Panc1 (cell line): Measurements from ENCODE around the gene EIF4G3. TPM values are rescaled to one million over a fixed set of nuclear protein-coding genes. Genes with fewer than 3 reads are reported as not detected.

Experiments
- ATAC-seq: fragments of 200-7000 bp; cut with Tn5 transposase; 2 replicates; pipeline ENCODE4 v1.9.1; 2020; ENCODE audit warnings: mild to moderate bottlenecking, moderate library complexity
- BruUV-seq: library from RNA; stranded (reverse); fragments of 400-500 nt; replicated peaks from 2 replicates; lab custom pipeline; 2021; lab: Mats Ljungman, UMichigan
- CTCF ChIA-PET: fragments of 300-600 bp; sonication (Branson Sonifier 250); formaldehyde crosslinking; loops from one replicate; lab custom pipeline; 2022; ENCODE audit warnings: antibody characterized with exemption; lab: Charles Lee
- POLR2A ChIA-PET: fragments of 300-600 bp; sonication (Branson Sonifier 250); formaldehyde crosslinking; loops from one replicate; lab custom pipeline; 2022; ENCODE audit warnings: antibody characterized with exemption; lab: Charles Lee
- DNase-seq: peaks from one replicate; pipeline ENCODE4 v3.0.0-alpha.2; 2010; ENCODE audit warnings: low read depth, low spot score
- H3K27ac ChIP-seq: 2 replicates; pipeline ENCODE4 v1.5.1; 2011; ENCODE audit warnings: mild to moderate bottlenecking, low read length, inconsistent platforms
- H3K27me3 ChIP-seq: fragments of 200-500 bp; sonication (Bioruptor generic); 2 replicates; pipeline ENCODE4 v1.6.0; 2014; ENCODE audit warnings: low read length, inconsistent platforms; ENCODE audit not compliant: control insufficient read depth, insufficient read depth
- H3K36me3 ChIP-seq: fragments of 200-500 bp; sonication (Bioruptor generic); 2 replicates; pipeline ENCODE4 v1.5.1; 2014; ENCODE audit warnings: inconsistent platforms, mild to moderate bottlenecking, low read length, moderate library complexity; ENCODE audit not compliant: control insufficient read depth, insufficient read depth
- H3K4me1 ChIP-seq: 2 replicates; pipeline ENCODE4 v1.5.1; 2011; ENCODE audit warnings: inconsistent platforms, mild to moderate bottlenecking, low read length, moderate library complexity; ENCODE audit not compliant: control insufficient read depth, insufficient read depth
- H3K4me3 ChIP-seq, 2 experiments: 2 replicates each; pipeline ENCODE4 v1.5.1; 2011 to 2012; ENCODE audit warnings: low read depth in 2 of 2, low read length in 2 of 2, mild to moderate bottlenecking in 2 of 2, inconsistent platforms in 1 of 2, moderate library complexity in 1 of 2
- H3K9me3 ChIP-seq: fragments of 200-500 bp; sonication (Bioruptor generic); 2 replicates; pipeline ENCODE4 v1.5.1; 2014; ENCODE audit warnings: low read depth, mild to moderate bottlenecking, inconsistent platforms, low read length, moderate library complexity; ENCODE audit not compliant: control insufficient read depth, insufficient read depth
- POLR2AphosphoS5 ChIP-seq: IDR thresholded peaks from 2 replicates; pipeline ENCODE4 v1.6.1; 2012; ENCODE audit warnings: mild to moderate bottlenecking, low read depth, low read length, moderate library complexity
- SIN3A ChIP-seq: IDR thresholded peaks from 2 replicates; pipeline ENCODE4 v1.6.1; 2012; ENCODE audit warnings: low read depth, mild to moderate bottlenecking, low read length, moderate library complexity, borderline replicate concordance; ENCODE audit not compliant: insufficient read depth
- TCF7L2 ChIP-seq: IDR thresholded peaks from 2 replicates; pipeline ENCODE4 v1.6.1; 2011; ENCODE audit warnings: mild to moderate bottlenecking, low read depth, low read length, inconsistent platforms
- in situ Hi-C: cut with HindIII; loops from 2 replicates; pipeline ENCODE4 v1.10.0; 2016; ENCODE audit warnings: low sequenced_read_pairs, low pct_unique_long_range_greater_than_20kb
- intact Hi-C: fragments of 100-400 bp; cut with micrococcal nuclease; formaldehyde crosslinking; loops from one replicate; pipeline ENCODE4 v1.10.0; 2022; ENCODE audit not compliant: unreplicated experiment
- total RNA-seq: library from RNA; stranded (reverse); gene quantifications from one replicate; pipeline ENCODE4 v1.2.1, GENCODE V29; 2021; ENCODE audit not compliant: unreplicated experiment
- TF ChIP-seq, protein P1 (sequence below): fragments of 450-650 bp; IDR thresholded peaks from 2 replicates; pipeline ENCODE4 v1.5.1; 2017; ENCODE audit warnings: mild to moderate bottlenecking
- TF ChIP-seq, protein P2 (sequence below), 2 experiments: IDR thresholded peaks; 2 replicates each; pipeline ENCODE4 v1.6.1; 2011 to 2012; ENCODE audit warnings: low read depth in 2 of 2, control low read depth in 1 of 2, low read length in 1 of 2, mild to moderate bottlenecking in 1 of 2, moderate library complexity in 1 of 2; ENCODE audit not compliant: insufficient read depth in 1 of 2

EIF4G3 gene
- total RNA-seq, 1 experiment from 2014 or later, result 78.6 TPM

DNA sequence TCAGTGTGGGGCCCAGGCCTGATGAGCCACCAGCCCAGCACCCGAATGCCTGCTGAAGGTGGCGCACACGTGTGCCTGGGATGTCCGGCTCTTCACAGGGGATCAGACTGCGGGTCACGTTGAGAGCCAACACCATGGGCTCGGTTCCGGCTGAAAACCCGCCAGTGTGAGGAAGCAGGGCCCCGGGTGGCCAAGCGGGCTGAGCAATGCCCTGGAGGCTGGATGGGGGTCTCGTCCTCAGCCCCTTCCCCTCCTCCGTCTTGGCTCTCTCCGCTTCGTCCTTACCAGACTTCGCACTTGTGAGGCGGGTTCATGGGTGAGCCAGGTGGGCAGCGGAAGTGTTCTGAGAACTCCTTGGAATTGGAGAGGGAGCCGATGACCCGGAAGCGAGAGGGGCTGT, 43.0 kb upstream of the EIF4G3 start:
- no peak for TF ChIP-seq POLR2AphosphoS5
- TF ChIP-seq, protein P1, sequence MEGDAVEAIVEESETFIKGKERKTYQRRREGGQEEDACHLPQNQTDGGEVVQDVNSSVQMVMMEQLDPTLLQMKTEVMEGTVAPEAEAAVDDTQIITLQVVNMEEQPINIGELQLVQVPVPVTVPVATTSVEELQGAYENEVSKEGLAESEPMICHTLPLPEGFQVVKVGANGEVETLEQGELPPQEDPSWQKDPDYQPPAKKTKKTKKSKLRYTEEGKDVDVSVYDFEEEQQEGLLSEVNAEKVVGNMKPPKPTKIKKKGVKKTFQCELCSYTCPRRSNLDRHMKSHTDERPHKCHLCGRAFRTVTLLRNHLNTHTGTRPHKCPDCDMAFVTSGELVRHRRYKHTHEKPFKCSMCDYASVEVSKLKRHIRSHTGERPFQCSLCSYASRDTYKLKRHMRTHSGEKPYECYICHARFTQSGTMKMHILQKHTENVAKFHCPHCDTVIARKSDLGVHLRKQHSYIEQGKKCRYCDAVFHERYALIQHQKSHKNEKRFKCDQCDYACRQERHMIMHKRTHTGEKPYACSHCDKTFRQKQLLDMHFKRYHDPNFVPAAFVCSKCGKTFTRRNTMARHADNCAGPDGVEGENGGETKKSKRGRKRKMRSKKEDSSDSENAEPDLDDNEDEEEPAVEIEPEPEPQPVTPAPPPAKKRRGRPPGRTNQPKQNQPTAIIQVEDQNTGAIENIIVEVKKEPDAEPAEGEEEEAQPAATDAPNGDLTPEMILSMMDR, result no peak
- TF ChIP-seq, protein P2, sequence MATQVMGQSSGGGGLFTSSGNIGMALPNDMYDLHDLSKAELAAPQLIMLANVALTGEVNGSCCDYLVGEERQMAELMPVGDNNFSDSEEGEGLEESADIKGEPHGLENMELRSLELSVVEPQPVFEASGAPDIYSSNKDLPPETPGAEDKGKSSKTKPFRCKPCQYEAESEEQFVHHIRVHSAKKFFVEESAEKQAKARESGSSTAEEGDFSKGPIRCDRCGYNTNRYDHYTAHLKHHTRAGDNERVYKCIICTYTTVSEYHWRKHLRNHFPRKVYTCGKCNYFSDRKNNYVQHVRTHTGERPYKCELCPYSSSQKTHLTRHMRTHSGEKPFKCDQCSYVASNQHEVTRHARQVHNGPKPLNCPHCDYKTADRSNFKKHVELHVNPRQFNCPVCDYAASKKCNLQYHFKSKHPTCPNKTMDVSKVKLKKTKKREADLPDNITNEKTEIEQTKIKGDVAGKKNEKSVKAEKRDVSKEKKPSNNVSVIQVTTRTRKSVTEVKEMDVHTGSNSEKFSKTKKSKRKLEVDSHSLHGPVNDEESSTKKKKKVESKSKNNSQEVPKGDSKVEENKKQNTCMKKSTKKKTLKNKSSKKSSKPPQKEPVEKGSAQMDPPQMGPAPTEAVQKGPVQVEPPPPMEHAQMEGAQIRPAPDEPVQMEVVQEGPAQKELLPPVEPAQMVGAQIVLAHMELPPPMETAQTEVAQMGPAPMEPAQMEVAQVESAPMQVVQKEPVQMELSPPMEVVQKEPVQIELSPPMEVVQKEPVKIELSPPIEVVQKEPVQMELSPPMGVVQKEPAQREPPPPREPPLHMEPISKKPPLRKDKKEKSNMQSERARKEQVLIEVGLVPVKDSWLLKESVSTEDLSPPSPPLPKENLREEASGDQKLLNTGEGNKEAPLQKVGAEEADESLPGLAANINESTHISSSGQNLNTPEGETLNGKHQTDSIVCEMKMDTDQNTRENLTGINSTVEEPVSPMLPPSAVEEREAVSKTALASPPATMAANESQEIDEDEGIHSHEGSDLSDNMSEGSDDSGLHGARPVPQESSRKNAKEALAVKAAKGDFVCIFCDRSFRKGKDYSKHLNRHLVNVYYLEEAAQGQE (IDR thresholded peaks at IDR 0.05; ENCODE audit: insufficient read depth in 1 of 2, low read depth in 2 of 2, low read length in 1 of 2), result no peak
- TF ChIP-seq SIN3A, result no peak
- no peak for TF ChIP-seq TCF7L2
- no peak for DNase-seq
- Histone ChIP-seq H3K36me3 (no peaks in the 10 kb centered on the region), H3K27ac (no peak overlapping the region), H3K9me3 (no peaks in the 10 kb centered on the region), H3K4me1 (no peaks in the 10 kb centered on the region), H3K4me3 (no peak overlapping the region), H3K27me3 (no peaks in the 10 kb centered on the region)
- intact Hi-C loops (no loop called here), in situ Hi-C loops (no loop called here)
- ATAC-seq, result no peak
- no TSS peak for BruUV-seq
- ChIA-PET CTCF (no interaction called here), POLR2A (no interaction called here)

DNA sequence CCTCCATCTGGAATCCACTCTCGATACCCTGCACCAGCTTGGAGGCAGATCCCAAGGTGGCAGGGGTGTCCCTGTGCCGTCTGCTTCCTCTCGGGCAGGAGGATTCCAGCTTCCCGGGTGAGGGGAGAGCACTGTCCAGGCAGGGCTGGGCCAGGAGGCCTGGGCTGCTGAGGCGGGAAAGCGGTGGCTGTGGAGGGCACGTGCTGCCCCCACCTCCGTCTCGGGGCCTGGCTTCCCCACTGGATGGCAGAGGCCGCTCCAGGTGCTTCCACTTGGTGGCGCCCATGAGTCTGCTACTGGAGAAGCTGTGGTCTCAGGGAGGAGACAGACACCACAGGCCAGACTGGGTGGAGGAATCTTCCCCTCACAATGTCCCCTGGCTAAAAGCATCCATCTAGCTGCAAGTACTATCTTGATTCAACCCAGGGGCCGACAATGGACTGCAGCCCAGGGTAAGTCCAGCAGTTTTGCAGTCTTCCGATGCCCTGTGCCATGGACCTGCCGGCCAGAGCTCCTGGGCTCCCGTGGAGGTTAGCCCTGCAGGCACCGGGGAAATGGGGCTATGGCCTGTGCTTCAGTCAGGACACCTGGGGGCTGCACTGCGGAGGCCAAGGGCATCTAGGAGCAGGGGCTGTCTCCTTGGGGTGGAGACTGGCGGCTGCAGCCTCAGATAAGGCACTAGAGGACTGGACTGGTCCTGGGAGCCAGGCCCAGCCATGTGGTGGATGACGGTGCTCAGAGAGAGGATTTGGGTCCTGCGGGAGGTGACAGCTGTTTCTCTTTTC, 41.3 kb upstream of the EIF4G3 start:
- in situ Hi-C loops, result no loop called here
- BruUV-seq, result no TSS peak
- no peak overlapping the region for H3K27ac ChIP-seq
- H3K4me1 ChIP-seq, result no peaks in the 10 kb centered on the region
- intact Hi-C loops, result no loop called here
- TF ChIP-seq SIN3A, result no peak
- TF ChIP-seq, protein P2 (IDR thresholded peaks at IDR 0.05; ENCODE audit: insufficient read depth in 1 of 2, low read depth in 2 of 2, low read length in 1 of 2), result no peak
- no peak for TF ChIP-seq POLR2AphosphoS5
- TF ChIP-seq TCF7L2, result no peak
- TF ChIP-seq, protein P1, result no peak; the same call in 1 of the 2 replicates
- ChIA-PET POLR2A (no interaction called here), CTCF (interaction anchor here (0.6 to 0.8 kb wide), 3 partner anchors 17 to 148 kb away, joined by 3 to 9 read pairs (median 4); no protein-coding TSS in a partner anchor)
- H3K36me3 ChIP-seq, result no peaks in the 10 kb centered on the region
- H3K4me3 ChIP-seq, result no peak overlapping the region
- H3K27me3 ChIP-seq, result no peaks in the 10 kb centered on the region
- no peaks in the 10 kb centered on the region for H3K9me3 ChIP-seq
- DNase-seq (no peak), ATAC-seq (peak; percentile 67)
